COLO668 (cell line): Measurements from ENCODE around the gene AFF3.

Experiments
- DNase-seq: peaks from one replicate; lab custom pipeline; 2025; ENCODE audit not compliant: unreplicated experiment; lab: John Stamatoyannopoulos, UW

AFF3 gene

GRCh38 chr2:99725820-99726219 lies 416.6 kb downstream of the AFF3 start:
- no peak for DNase-seq

- DNase-seq, result no peak
Measured at GRCh38 chr2:99722476-99722875, 419.9 kb downstream of the AFF3 start.

DNA sequence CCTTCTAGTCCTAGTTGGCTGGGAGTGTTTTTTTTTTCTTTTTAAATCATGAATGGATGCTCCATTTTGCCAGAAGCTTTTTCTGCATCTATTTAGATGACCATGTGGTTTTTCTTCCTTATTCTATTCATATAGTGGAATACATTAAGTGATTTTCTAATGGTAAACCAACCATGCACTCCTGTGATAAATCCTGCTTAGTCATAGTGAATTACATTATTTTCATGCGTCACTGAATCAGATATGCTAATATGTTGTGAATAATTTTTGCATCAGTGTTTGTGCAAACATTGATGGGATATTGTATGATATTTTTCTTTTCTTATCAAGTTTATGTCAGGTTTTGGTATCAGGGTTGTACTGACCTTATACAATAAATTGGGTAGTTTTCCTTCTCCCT lies 423.3 kb downstream of the AFF3 start:
- DNase-seq, result no peak

GRCh38 chr2:99715956-99716355 lies 426.4 kb downstream of the AFF3 start:
- no peak for DNase-seq

- no peak for DNase-seq
Measured at GRCh38 chr2:99714349-99714748, 428.0 kb downstream of the AFF3 start.

DNA sequence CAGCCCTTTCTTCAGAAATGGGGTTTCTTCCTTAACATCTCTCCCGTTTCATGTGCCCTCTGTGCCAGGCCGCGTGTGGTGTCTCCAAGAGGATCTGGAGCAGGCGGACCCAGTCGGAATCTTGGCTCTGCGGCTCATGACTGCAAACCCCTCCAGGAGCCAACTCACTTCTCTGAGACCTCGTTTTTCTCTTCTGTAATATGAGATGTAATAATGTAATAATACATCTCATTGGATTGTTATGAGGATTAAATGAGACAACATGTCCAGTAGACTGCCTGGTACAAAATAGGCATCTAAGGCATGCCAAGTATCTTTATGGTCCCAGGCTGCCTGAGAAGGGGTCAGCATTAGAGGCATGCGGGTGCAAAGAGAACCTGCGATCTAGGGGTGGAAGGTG lies 431.2 kb downstream of the AFF3 start:
- DNase-seq, result no peak

DNA sequence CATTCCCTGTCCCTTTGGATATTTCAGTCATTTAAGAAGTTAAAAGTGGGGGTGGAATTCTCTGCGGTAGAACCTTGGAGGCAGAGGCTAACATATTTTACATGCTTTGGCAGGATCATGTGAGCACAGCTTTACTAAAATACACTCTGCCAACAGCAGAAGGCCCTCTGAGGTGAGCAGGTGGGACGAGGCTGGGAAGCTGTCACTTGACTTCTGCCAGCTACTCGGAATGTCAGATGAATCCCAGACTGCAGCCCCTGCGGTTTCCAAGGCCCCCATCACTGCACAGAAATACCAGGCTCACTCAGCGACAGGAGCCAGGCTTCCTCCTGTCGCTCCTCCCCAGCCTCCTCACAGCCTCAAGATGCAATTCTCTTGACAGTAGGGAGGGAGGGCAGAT lies 431.7 kb downstream of the AFF3 start:
- DNase-seq, result no peak

DNA sequence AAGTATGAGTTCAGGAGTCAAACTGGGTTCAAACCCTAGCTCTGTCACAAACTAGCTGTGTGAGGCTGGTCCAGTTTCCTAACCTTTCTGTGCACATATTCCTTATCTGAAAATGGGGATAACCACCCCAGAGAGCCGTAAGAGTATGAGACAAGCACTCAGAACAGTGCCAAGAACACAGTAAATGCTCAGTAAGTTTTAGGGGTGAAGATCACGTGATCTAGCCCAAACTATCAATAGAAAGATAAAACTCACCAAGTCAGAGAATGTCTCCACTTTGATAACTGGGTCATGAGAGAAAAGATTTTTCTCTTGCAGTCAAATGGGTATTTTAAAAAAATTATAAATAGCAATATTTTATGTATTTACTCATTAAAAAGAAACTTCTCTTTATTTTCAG lies 433.2 kb downstream of the AFF3 start:
- DNase-seq, result no peak

- no peak for DNase-seq
Measured at GRCh38 chr2:99708231-99708630, 434.2 kb downstream of the AFF3 start.

DNA sequence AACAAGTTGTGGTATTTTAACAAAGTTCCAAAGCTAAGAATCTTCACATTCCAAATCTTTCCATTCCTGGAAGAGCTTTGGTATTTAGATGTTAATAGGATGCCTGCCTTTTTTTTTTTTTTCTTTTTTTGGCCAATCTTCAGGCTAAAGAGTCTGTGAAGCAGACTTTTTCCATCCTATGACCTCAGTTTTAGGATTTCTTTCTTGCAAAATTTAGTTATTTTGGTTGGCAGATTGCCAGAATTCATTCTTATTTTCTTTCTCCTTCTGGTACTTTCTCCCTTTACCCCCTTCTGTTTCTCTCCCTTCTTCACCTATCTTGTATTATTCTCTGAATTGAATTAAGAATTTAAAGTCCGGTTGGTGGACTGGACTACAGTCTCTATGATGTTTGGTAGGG lies 434.8 kb downstream of the AFF3 start:
- no peak for DNase-seq

- DNase-seq, result no peak
Measured at GRCh38 chr2:99706735-99707134, 435.7 kb downstream of the AFF3 start.

GRCh38 chr2:99701503-99701902 lies 440.9 kb downstream of the AFF3 start:
- DNase-seq, result no peak

DNA sequence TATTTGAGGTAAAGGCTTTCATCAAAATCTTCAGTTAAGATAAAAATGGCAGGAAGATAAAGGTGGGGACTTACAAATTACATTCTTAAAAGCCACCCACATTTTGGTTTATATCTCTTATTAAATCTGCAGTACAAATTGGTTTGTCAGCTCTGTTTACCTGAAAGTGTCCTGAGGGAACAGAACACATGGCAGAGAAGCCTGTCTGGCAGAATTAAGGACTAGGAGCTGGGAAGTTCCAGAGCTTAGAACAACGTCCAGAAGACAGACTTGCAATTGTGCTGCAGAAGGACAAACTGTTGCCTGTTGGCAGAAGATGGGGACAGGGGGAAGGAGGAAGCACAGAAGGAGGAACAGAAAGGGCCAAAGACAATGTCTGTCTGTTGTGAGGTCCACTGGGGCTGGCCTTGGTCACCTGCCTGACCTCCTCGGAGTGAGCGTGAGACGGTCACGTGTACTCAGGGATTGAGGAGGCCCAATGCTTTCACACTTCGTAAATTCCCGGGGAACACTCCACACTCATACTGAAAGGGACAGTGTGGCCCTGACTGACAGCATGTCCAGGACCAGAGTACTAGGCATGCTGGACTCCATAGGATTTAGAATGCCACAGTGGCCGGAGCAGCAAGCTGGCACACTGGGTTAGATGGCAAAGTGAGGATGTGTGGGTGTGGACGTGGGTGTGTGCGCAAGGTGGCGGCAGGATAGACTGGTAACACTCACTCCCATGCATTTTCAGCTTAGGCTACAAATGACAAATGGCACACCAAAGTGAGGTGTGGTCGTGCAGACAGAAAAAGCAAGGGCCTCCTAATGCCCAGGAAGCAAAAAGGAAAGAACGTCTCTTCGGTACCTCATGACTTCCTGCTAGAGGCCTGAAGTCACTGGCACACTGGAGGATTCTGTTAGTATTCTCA lies 441.6 kb downstream of the AFF3 start:
- no peak for DNase-seq

DNA sequence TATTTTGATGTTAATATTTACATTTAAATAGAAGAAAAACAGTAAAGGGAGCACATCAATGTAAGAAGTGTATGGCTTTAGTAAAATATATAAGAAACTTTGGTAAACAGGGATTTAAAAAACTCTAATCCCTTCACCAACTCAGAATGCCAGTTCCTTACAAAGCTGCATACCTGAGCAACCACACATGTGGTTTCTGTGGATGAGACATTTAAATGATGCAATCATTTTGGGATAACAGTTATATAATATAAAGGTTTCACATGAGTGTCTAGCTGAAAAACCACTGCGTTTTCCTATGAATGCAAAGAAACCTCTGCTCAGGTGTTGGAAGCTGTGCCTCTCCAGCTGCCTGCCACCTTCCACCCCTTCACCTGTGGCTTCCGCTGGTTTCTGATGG lies 443.5 kb downstream of the AFF3 start:
- DNase-seq, result no peak

DNA sequence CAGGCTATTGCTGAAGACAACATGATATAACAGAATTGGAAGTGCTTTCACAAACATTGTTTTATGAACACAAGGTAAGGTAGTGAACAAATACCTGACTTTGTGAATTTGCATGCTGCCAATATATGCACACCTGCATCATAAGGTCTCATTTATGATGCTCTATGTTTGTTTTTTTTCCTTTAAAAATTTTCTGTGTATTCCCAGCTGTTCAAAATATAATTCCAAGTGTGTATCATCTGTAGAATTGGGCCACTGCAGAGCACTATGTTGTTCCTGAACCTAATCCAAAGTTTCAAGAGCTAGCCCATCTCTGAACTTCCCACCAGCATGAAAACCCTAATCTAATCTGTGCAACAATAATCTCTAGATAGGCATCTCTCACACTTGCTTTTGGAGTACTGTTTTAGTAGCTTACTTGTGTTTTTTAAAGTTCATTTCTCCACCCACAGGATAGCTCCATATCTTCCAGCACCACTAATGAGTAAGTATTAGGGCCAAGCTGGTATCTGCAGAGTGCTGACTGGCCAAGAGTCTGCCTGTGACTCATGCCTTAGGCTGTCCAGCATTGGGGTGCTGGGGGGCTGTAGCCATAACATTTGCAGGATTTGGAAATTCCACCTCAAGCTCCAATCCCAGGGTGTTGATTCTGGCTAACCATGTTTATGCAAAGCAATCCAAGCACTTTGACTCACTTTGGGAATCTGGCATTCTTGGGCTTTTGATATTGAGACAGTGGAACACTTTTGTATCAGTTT lies 444.4 kb downstream of the AFF3 start:
- DNase-seq, result no peak

DNA sequence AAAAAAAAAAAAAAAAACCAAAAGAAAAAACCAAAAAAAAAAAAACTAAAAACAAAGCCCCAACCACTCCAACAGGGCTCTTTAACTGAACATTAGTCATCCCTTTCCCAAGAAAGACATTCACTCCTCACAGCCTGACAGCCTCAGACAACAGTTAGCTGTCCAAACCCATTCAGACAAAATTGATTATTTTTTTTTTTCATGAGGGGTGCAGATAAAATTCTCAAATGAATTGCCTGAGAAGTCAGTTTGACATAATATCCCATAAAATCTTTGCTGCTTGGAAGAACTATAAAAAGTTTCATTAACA lies 446.5 kb downstream of the AFF3 start:
- no peak for DNase-seq

- DNase-seq, result no peak
Measured at GRCh38 chr2:99695130-99695943, 447.1 kb downstream of the AFF3 start.

- DNase-seq, result no peak
Measured at GRCh38 chr2:99694331-99694730, 448.1 kb downstream of the AFF3 start.

GRCh38 chr2:99692785-99693184 lies 449.6 kb downstream of the AFF3 start:
- DNase-seq, result no peak

GRCh38 chr2:99691926-99692325 lies 450.5 kb downstream of the AFF3 start:
- no peak for DNase-seq

GRCh38 chr2:99689145-99689742 lies 453.1 kb downstream of the AFF3 start:
- no peak for DNase-seq
